GM23338 (cell line): Measurements from ENCODE around the gene VTCN1. TPM values are rescaled to one million over a fixed set of nuclear protein-coding genes. Genes with fewer than 3 reads are reported as not detected.

Source experiments
- ATAC-seq: fragments of 200-7000 bp; cut with Tn5 transposase; 3 replicates; pipeline ENCODE4 v1.9.1; 2020
- DNase-seq: peaks from one replicate; pipeline ENCODE4 v3.0.0-alpha.2; 2015; ENCODE audit warnings: low spot score
- H2AFZ ChIP-seq: fragments of 200-600 bp; sonication (generic); 2 replicates; pipeline ENCODE4 v1.8.0; 2016; ENCODE audit warnings: antibody characterized with exemption, mild to moderate bottlenecking, moderate library complexity
- H3F3A ChIP-seq: fragments of 200-600 bp; sonication (generic); replicated peaks from 2 replicates; pipeline ENCODE4 v1.8.0; 2017; ENCODE audit warnings: antibody characterized with exemption, mixed run types, low read depth
- H3K27ac ChIP-seq: fragments of 200-600 bp; sonication (generic); 2 replicates; pipeline ENCODE4 v1.6.1; 2016; ENCODE audit warnings: low read depth
- H3K27me3 ChIP-seq: fragments of 200-600 bp; sonication (generic); 2 replicates; pipeline ENCODE4 v1.8.0; 2016; ENCODE audit warnings: mild to moderate bottlenecking, mixed run types, moderate library complexity; ENCODE audit not compliant: insufficient read depth
- H3K36me3 ChIP-seq: fragments of 200-600 bp; sonication (generic); 2 replicates; pipeline ENCODE4 v1.8.0; 2016; ENCODE audit warnings: mild to moderate bottlenecking; ENCODE audit not compliant: insufficient read depth
- H3K4me1 ChIP-seq: fragments of 200-600 bp; sonication (generic); 2 replicates; pipeline ENCODE4 v1.8.0; 2016; ENCODE audit warnings: mild to moderate bottlenecking, moderate library complexity; ENCODE audit not compliant: insufficient read depth
- H3K4me2 ChIP-seq: fragments of 200-600 bp; sonication (generic); 2 replicates; pipeline ENCODE4 v1.7.1; 2017; ENCODE audit warnings: mixed run types
- H3K4me3 ChIP-seq: fragments of 200-600 bp; sonication (generic); 2 replicates; pipeline ENCODE4 v1.6.1; 2016; ENCODE audit warnings: mixed run types
- H3K79me2 ChIP-seq: fragments of 200-600 bp; sonication (generic); replicated peaks from 2 replicates; pipeline ENCODE4 v1.8.0; 2017; ENCODE audit warnings: mild to moderate bottlenecking; ENCODE audit not compliant: insufficient read depth
- H3K9me2 ChIP-seq: fragments of 200-600 bp; sonication (generic); 2 replicates; pipeline ENCODE4 v1.8.0; 2017; ENCODE audit not compliant: insufficient read depth
- H4K20me1 ChIP-seq: fragments of 200-600 bp; sonication (generic); replicated peaks from 2 replicates; pipeline ENCODE4 v1.8.0; 2017; ENCODE audit warnings: mild to moderate bottlenecking; ENCODE audit not compliant: insufficient read depth
- H3K27ac Mint-ChIP-seq: 2 replicates; pipeline ENCODE4 v1.8.0; 2020; ENCODE audit warnings: inconsistent platforms, mild to moderate bottlenecking, moderate library complexity, mixed read lengths
- H3K27me3 Mint-ChIP-seq: 3 replicates; pipeline ENCODE4 v1.8.0; 2022; ENCODE audit warnings: low read depth, mild to moderate bottlenecking, moderate library complexity, mixed read lengths, inconsistent platforms; ENCODE audit not compliant: insufficient read depth, poor library complexity
- H3K36me3 Mint-ChIP-seq: 3 replicates; pipeline ENCODE4 v1.8.0; 2021; ENCODE audit warnings: low read depth, mild to moderate bottlenecking, inconsistent platforms, moderate library complexity, mixed read lengths
- H3K4me1 Mint-ChIP-seq: 3 replicates; pipeline ENCODE4 v1.8.0; 2020; ENCODE audit warnings: mild to moderate bottlenecking, inconsistent platforms, mixed read lengths
- H3K4me3 Mint-ChIP-seq: 3 replicates; pipeline ENCODE4 v1.8.0; 2021; ENCODE audit warnings: moderate library complexity, mild to moderate bottlenecking, inconsistent platforms, mixed read lengths
- H3K9me3 Mint-ChIP-seq: 3 replicates; pipeline ENCODE4 v1.8.0; 2020; ENCODE audit warnings: moderate library complexity, mild to moderate bottlenecking, inconsistent platforms, mixed read lengths
- CREB1 ChIP-seq: fragments of 250-450 bp; sonication (Bioruptor Pico); IDR thresholded peaks from 2 replicates; pipeline ENCODE4 v1.5.0; 2020; ENCODE audit warnings: low read depth, mild to moderate bottlenecking, moderate library complexity
- EZH2 ChIP-seq: fragments of 200-600 bp; sonication (generic); IDR thresholded peaks from one replicate; pipeline ENCODE4 v1.8.0; 2017; ENCODE audit warnings: antibody characterized with exemption, mild to moderate bottlenecking, low read depth; ENCODE audit not compliant: unreplicated experiment
- EZH2phosphoT487 ChIP-seq: fragments of 200-600 bp; sonication (generic); IDR thresholded peaks from one replicate; pipeline ENCODE4 v1.8.1; 2018; ENCODE audit warnings: antibody characterized with exemption; ENCODE audit not compliant: unreplicated experiment
- JUNB ChIP-seq: IDR thresholded peaks from one replicate; pipeline ENCODE4 v1.6.1; 2016; ENCODE audit warnings: antibody characterized with exemption; ENCODE audit not compliant: unreplicated experiment
- NANOG ChIP-seq: IDR thresholded peaks from 2 replicates; pipeline ENCODE4 v1.6.1; 2016; ENCODE audit warnings: antibody characterized with exemption, borderline replicate concordance
- POLR2AphosphoS5 ChIP-seq: IDR thresholded peaks from 2 replicates; pipeline ENCODE4 v1.6.1; 2016; ENCODE audit warnings: antibody characterized with exemption, low read depth
- STAT1 ChIP-seq: IDR thresholded peaks from one replicate; pipeline ENCODE4 v1.6.1; 2016; ENCODE audit warnings: antibody characterized with exemption; ENCODE audit not compliant: unreplicated experiment
- ZNF114 ChIP-seq: fragments of 250-450 bp; sonication (Bioruptor Pico); IDR thresholded peaks from 2 replicates; pipeline ENCODE4 v1.5.0; 2020; ENCODE audit warnings: mild to moderate bottlenecking, moderate library complexity
- ZNF331 ChIP-seq: fragments of 250-450 bp; sonication (Bioruptor Pico); IDR thresholded peaks from 2 replicates; pipeline ENCODE4 v1.5.0; 2020; ENCODE audit warnings: low read depth, mild to moderate bottlenecking, moderate library complexity
- polyA plus RNA-seq: library from polyadenylated mRNA; unstranded; fragments of >200 nt; fragmentation: Nextera tagmentation; extraction: Ambion mirVana; gene quantifications from 2 replicates; pipeline ENCODE4 v1.2.1, GENCODE V29; 2016
- total RNA-seq: library from RNA; depleted of rRNA; stranded (reverse); fragments of >200 nt; shearing (Covaris generic); gene quantifications from 2 replicates; pipeline ENCODE4 v1.2.3, GENCODE V29; 2014
- TF ChIP-seq, protein P1 (sequence below): IDR thresholded peaks from 2 replicates; pipeline ENCODE4 v1.6.1; 2016; ENCODE audit warnings: antibody characterized with exemption
- TF ChIP-seq, protein P2 (sequence below): fragments of 250-450 bp; sonication (Bioruptor Pico); IDR thresholded peaks from 2 replicates; pipeline ENCODE4 v1.5.0; 2020; ENCODE audit warnings: mild to moderate bottlenecking, moderate library complexity
- TF ChIP-seq, protein P3 (sequence below), 2 experiments: fragments of 200-600 bp in 1 of 2; sonication (generic) in 1 of 2; conservative IDR thresholded peaks; 2 replicates each; pipeline versions ENCODE4 v1.5.1 to v1.6.1; 2016 to 2017; ENCODE audit warnings: antibody characterized with exemption in 2 of 2, low read depth in 2 of 2, mild to moderate bottlenecking in 2 of 2, moderate library complexity in 1 of 2
- TF ChIP-seq, protein P4 (sequence below): IDR thresholded peaks from one replicate; pipeline ENCODE4 v1.6.1; 2018; ENCODE audit warnings: antibody characterized with exemption; ENCODE audit not compliant: unreplicated experiment

VTCN1 gene
- total and polyA plus RNA-seq, 2 experiments from 2014 or later: not detected

- no peaks in the 10 kb centered on the region for H3K27me3 ChIP-seq
- H3K79me2 ChIP-seq: no peaks in the 10 kb centered on the region
- H3K9me2 ChIP-seq: no peaks in the 10 kb centered on the region
- H3K27me3 Mint-ChIP-seq: no peaks in the 10 kb centered on the region
- peaks cover 7% of the 10 kb centered on the region; the same call in 1 of the 2 replicates for H3K4me1 ChIP-seq
- DNase-seq: no peak
- H3K4me3 Mint-ChIP-seq: no peak overlapping the region
- peaks cover 85% of the 10 kb centered on the region for H3K36me3 ChIP-seq
- no peak overlapping the region for H2AFZ ChIP-seq
- H3K4me2 ChIP-seq: no peak overlapping the region
- no peak for TF ChIP-seq JUNB
- no peak for TF ChIP-seq ZNF114 (CRISPR knock-in tag)
- no peak for TF ChIP-seq NANOG
- TF ChIP-seq, protein P1, sequence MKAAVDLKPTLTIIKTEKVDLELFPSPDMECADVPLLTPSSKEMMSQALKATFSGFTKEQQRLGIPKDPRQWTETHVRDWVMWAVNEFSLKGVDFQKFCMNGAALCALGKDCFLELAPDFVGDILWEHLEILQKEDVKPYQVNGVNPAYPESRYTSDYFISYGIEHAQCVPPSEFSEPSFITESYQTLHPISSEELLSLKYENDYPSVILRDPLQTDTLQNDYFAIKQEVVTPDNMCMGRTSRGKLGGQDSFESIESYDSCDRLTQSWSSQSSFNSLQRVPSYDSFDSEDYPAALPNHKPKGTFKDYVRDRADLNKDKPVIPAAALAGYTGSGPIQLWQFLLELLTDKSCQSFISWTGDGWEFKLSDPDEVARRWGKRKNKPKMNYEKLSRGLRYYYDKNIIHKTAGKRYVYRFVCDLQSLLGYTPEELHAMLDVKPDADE: no peak
- no peak for TF ChIP-seq EZH2phosphoT487
- TF ChIP-seq, protein P2, sequence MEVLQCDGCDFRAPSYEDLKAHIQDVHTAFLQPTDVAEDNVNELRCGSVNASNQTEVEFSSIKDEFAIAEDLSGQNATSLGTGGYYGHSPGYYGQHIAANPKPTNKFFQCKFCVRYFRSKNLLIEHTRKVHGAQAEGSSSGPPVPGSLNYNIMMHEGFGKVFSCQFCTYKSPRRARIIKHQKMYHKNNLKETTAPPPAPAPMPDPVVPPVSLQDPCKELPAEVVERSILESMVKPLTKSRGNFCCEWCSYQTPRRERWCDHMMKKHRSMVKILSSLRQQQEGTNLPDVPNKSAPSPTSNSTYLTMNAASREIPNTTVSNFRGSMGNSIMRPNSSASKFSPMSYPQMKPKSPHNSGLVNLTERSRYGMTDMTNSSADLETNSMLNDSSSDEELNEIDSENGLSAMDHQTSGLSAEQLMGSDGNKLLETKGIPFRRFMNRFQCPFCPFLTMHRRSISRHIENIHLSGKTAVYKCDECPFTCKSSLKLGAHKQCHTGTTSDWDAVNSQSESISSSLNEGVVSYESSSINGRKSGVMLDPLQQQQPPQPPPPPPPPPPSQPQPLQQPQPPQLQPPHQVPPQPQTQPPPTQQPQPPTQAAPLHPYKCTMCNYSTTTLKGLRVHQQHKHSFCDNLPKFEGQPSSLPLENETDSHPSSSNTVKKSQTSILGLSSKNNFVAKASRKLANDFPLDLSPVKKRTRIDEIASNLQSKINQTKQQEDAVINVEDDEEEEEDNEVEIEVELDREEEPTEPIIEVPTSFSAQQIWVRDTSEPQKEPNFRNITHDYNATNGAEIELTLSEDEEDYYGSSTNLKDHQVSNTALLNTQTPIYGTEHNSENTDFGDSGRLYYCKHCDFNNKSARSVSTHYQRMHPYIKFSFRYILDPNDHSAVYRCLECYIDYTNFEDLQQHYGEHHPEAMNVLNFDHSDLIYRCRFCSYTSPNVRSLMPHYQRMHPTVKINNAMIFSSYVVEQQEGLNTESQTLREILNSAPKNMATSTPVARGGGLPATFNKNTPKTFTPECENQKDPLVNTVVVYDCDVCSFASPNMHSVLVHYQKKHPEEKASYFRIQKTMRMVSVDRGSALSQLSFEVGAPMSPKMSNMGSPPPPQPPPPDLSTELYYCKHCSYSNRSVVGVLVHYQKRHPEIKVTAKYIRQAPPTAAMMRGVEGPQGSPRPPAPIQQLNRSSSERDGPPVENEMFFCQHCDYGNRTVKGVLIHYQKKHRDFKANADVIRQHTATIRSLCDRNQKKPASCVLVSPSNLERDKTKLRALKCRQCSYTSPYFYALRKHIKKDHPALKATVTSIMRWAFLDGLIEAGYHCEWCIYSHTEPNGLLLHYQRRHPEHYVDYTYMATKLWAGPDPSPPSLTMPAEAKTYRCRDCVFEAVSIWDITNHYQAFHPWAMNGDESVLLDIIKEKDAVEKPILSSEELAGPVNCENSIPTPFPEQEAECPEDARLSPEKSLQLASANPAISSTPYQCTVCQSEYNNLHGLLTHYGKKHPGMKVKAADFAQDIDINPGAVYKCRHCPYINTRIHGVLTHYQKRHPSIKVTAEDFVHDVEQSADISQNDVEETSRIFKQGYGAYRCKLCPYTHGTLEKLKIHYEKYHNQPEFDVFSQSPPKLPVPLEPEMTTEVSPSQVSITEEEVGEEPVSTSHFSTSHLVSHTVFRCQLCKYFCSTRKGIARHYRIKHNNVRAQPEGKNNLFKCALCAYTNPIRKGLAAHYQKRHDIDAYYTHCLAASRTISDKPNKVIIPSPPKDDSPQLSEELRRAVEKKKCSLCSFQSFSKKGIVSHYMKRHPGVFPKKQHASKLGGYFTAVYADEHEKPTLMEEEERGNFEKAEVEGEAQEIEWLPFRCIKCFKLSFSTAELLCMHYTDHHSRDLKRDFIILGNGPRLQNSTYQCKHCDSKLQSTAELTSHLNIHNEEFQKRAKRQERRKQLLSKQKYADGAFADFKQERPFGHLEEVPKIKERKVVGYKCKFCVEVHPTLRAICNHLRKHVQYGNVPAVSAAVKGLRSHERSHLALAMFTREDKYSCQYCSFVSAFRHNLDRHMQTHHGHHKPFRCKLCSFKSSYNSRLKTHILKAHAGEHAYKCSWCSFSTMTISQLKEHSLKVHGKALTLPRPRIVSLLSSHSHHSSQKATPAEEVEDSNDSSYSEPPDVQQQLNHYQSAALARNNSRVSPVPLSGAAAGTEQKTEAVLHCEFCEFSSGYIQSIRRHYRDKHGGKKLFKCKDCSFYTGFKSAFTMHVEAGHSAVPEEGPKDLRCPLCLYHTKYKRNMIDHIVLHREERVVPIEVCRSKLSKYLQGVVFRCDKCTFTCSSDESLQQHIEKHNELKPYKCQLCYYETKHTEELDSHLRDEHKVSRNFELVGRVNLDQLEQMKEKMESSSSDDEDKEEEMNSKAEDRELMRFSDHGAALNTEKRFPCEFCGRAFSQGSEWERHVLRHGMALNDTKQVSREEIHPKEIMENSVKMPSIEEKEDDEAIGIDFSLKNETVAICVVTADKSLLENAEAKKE (CRISPR knock-in tag): no peak
- TF ChIP-seq POLR2AphosphoS5: no peak
- no peak for TF ChIP-seq STAT1
- TF ChIP-seq ZNF331 (CRISPR knock-in tag): no peak
- TF ChIP-seq, protein P3, sequence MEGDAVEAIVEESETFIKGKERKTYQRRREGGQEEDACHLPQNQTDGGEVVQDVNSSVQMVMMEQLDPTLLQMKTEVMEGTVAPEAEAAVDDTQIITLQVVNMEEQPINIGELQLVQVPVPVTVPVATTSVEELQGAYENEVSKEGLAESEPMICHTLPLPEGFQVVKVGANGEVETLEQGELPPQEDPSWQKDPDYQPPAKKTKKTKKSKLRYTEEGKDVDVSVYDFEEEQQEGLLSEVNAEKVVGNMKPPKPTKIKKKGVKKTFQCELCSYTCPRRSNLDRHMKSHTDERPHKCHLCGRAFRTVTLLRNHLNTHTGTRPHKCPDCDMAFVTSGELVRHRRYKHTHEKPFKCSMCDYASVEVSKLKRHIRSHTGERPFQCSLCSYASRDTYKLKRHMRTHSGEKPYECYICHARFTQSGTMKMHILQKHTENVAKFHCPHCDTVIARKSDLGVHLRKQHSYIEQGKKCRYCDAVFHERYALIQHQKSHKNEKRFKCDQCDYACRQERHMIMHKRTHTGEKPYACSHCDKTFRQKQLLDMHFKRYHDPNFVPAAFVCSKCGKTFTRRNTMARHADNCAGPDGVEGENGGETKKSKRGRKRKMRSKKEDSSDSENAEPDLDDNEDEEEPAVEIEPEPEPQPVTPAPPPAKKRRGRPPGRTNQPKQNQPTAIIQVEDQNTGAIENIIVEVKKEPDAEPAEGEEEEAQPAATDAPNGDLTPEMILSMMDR (conservative IDR thresholded peaks at IDR 0.05; ENCODE audit: low read depth in 2 of 2): no peak
- TF ChIP-seq, protein P4, sequence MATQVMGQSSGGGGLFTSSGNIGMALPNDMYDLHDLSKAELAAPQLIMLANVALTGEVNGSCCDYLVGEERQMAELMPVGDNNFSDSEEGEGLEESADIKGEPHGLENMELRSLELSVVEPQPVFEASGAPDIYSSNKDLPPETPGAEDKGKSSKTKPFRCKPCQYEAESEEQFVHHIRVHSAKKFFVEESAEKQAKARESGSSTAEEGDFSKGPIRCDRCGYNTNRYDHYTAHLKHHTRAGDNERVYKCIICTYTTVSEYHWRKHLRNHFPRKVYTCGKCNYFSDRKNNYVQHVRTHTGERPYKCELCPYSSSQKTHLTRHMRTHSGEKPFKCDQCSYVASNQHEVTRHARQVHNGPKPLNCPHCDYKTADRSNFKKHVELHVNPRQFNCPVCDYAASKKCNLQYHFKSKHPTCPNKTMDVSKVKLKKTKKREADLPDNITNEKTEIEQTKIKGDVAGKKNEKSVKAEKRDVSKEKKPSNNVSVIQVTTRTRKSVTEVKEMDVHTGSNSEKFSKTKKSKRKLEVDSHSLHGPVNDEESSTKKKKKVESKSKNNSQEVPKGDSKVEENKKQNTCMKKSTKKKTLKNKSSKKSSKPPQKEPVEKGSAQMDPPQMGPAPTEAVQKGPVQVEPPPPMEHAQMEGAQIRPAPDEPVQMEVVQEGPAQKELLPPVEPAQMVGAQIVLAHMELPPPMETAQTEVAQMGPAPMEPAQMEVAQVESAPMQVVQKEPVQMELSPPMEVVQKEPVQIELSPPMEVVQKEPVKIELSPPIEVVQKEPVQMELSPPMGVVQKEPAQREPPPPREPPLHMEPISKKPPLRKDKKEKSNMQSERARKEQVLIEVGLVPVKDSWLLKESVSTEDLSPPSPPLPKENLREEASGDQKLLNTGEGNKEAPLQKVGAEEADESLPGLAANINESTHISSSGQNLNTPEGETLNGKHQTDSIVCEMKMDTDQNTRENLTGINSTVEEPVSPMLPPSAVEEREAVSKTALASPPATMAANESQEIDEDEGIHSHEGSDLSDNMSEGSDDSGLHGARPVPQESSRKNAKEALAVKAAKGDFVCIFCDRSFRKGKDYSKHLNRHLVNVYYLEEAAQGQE: no peak
- TF ChIP-seq EZH2: no peak
- TF ChIP-seq CREB1: no peak
- H4K20me1 ChIP-seq: peaks cover 10% of the 10 kb centered on the region; the same call in 1 of the 2 replicates
- H3K9me3 Mint-ChIP-seq: no peaks in the 10 kb centered on the region
- H3K27ac ChIP-seq: no peak overlapping the region
- H3K4me1 Mint-ChIP-seq: peaks cover 17% of the 10 kb centered on the region
- 0 out of 2 replicates have a peak, but pooled peaks cover 3% of the 10 kb centered on the region for H3F3A ChIP-seq
- H3K27ac Mint-ChIP-seq: no peak overlapping the region
- ATAC-seq: no peak
- no peak overlapping the region for H3K4me3 ChIP-seq
- H3K36me3 Mint-ChIP-seq: peaks cover 90% of the 10 kb centered on the region
These were observed 113.3 kb downstream of the VTCN1 start for GRCh38 chr1:117097443-117097842.
